ENCODE results near the gene ACOX3.

The ACOX3 gene

GRCh38 chr4:8385106-8385505, 55.4 kb downstream of the ACOX3 start:
- DNase-seq = no peak

- no peak for DNase-seq
Measured at GRCh38 chr4:8384397-8385060, 56.0 kb downstream of the ACOX3 start.

GRCh38 chr4:8383451-8384160, 56.9 kb downstream of the ACOX3 start:
- DNase-seq = no peak

GRCh38 chr4:8383016-8383415, 57.5 kb downstream of the ACOX3 start:
- no peak for DNase-seq

- no peak for DNase-seq
Measured at GRCh38 chr4:8381814-8382581, 58.5 kb downstream of the ACOX3 start.

- DNase-seq = no peak
Measured at GRCh38 chr4:8380511-8381415, 59.8 kb downstream of the ACOX3 start.

GRCh38 chr4:8379771-8380170, 60.8 kb downstream of the ACOX3 start:
- DNase-seq = no peak

- DNase-seq = no peak
Measured at GRCh38 chr4:8379281-8379680, 61.2 kb downstream of the ACOX3 start.

GRCh38 chr4:8378776-8379175, 61.7 kb downstream of the ACOX3 start:
- DNase-seq = no peak

- no peak for DNase-seq
Measured at GRCh38 chr4:8378101-8378724, 62.3 kb downstream of the ACOX3 start.

GRCh38 chr4:8377103-8378075, 63.1 kb downstream of the ACOX3 start:
- no peak for DNase-seq

- no peak for DNase-seq
Measured at GRCh38 chr4:8376361-8377102, 64.0 kb downstream of the ACOX3 start.

- DNase-seq = no peak
Measured at GRCh38 chr4:8374851-8375649, 65.5 kb downstream of the ACOX3 start.

GRCh38 chr4:8373973-8374545, 66.5 kb downstream of the ACOX3 start:
- no peak for DNase-seq

GRCh38 chr4:8373270-8373972, 67.1 kb downstream of the ACOX3 start:
- no peak for DNase-seq

- DNase-seq = no peak
Measured at GRCh38 chr4:8372506-8372905, 68.0 kb downstream of the ACOX3 start.

- no peak for DNase-seq
Measured at GRCh38 chr4:8371596-8371995, 68.9 kb downstream of the ACOX3 start.

- no peak for DNase-seq
Measured at GRCh38 chr4:8370835-8371595, 69.5 kb downstream of the ACOX3 start.

Measured in inflammatory macrophage treated with lipopolysaccharide for 1 hour (primary cell).